ENCODE measurements around the gene TOGARAM2. TPM values are rescaled to one million over a fixed set of nuclear protein-coding genes. Genes with fewer than 3 reads are reported as not detected.

TOGARAM2 gene
- total RNA-seq, 1 experiment from 2014 or later = 0.76 TPM

- CTCF ChIA-PET = interaction anchor here (0.6 to 1.4 kb wide), 9 partner anchors 15 to 1157 kb away, joined by 3 to 5 read pairs (median 3); no protein-coding TSS in a partner anchor
- POLR2A ChIA-PET = no interaction called here
- no peaks in the 10 kb centered on the region for H3K79me2 ChIP-seq (ENCODE audit: insufficient read depth, low read length)
- H3K4me3 ChIP-seq (replicated peaks in 1 of 2; ENCODE audit: low read depth in 1 of 2, low read length in 2 of 2) = no peak overlapping the region
- no peak overlapping the region for H3K27ac ChIP-seq (ENCODE audit: low read depth, low read length)
- peaks cover 3 to 10% of the 10 kb centered on the region in 2 experiments; a peak in 2 of 4 replicates for H3K4me1 ChIP-seq (ENCODE audit: control insufficient read depth in 1 of 2, insufficient read depth in 2 of 2, low read length in 2 of 2)
- intact Hi-C loops (cut with micrococcal nuclease) = loop anchor here (1.0 to 10.0 kb wide), 8 partner anchors 238 to 1156 kb away; no protein-coding TSS in a partner anchor
- H3K9ac ChIP-seq (ENCODE audit: low read length) = no peak overlapping the region
- TF ChIP-seq JUND (IDR thresholded peaks at IDR 0.05) (no peak), RAD21 (IDR thresholded peaks at IDR 0.05; ENCODE audit: low read depth) (peak; percentile 97)
- TF ChIP-seq, protein P1, sequence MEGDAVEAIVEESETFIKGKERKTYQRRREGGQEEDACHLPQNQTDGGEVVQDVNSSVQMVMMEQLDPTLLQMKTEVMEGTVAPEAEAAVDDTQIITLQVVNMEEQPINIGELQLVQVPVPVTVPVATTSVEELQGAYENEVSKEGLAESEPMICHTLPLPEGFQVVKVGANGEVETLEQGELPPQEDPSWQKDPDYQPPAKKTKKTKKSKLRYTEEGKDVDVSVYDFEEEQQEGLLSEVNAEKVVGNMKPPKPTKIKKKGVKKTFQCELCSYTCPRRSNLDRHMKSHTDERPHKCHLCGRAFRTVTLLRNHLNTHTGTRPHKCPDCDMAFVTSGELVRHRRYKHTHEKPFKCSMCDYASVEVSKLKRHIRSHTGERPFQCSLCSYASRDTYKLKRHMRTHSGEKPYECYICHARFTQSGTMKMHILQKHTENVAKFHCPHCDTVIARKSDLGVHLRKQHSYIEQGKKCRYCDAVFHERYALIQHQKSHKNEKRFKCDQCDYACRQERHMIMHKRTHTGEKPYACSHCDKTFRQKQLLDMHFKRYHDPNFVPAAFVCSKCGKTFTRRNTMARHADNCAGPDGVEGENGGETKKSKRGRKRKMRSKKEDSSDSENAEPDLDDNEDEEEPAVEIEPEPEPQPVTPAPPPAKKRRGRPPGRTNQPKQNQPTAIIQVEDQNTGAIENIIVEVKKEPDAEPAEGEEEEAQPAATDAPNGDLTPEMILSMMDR (IDR thresholded peaks at IDR 0.05 in 2 of 3, conservative IDR thresholded peaks at IDR 0.05 in 1 of 3; ENCODE audit: borderline replicate concordance in 1 of 3, insufficient read depth in 1 of 3, low read depth in 2 of 3, low read length in 2 of 3) = peak; percentile 45 to 87 (median 69)
- no peaks in the 10 kb centered on the region for H3K27me3 ChIP-seq (ENCODE audit: insufficient read depth, low read length)
- peak overlapping the region; percentile 14; the same call in 1 of the 2 replicates for H3K4me2 ChIP-seq (ENCODE audit: low read length)
- no peaks in the 10 kb centered on the region for H3K9me2 ChIP-seq (ENCODE audit: insufficient read depth)
- DNase-seq (ENCODE audit: low read depth, low spot score) (peak; percentile 37), ATAC-seq (peak; percentile 78)
- RAD21 ChIA-PET (ENCODE audit: low non-redundant PET in 1 of 2, low total read pairs in 2 of 2, uncharacterized antibody in 2 of 2, unreplicated experiment in 2 of 2) = no interaction called here
- H2AFZ ChIP-seq (ENCODE audit: low read depth, low read length, poor library complexity, severe bottlenecking) = no peak overlapping the region
- H3K9me3 ChIP-seq (ENCODE audit: control insufficient read depth in 1 of 2, insufficient read depth in 1 of 2, low read depth in 1 of 2, low read length in 2 of 2) = no peaks in the 10 kb centered on the region
- BruUV-seq (replicated peaks) = no TSS peak
- no peaks in the 10 kb centered on the region for H4K20me1 ChIP-seq (ENCODE audit: insufficient read depth)
- H3K36me3 ChIP-seq (ENCODE audit: control insufficient read depth in 1 of 2, insufficient read depth in 2 of 2, low read length in 2 of 2) = no peaks in the 10 kb centered on the region
Measured at GRCh38 chr2:28958689-28959088, 22.4 kb upstream of the TOGARAM2 start.

GRCh38 chr2:28960401-28960800 is 20.7 kb upstream of the TOGARAM2 start:
- Histone ChIP-seq H3K4me3 (replicated peaks in 1 of 2; ENCODE audit: low read depth in 1 of 2, low read length in 2 of 2) (no peak overlapping the region), H3K4me1 (ENCODE audit: control insufficient read depth in 1 of 2, insufficient read depth in 2 of 2, low read length in 2 of 2) (peaks cover 3 to 10% of the 10 kb centered on the region in 2 experiments; a peak in 2 of 4 replicates), H3K9ac (ENCODE audit: low read length) (no peak overlapping the region), H3K36me3 (ENCODE audit: control insufficient read depth in 1 of 2, insufficient read depth in 2 of 2, low read length in 2 of 2) (no peaks in the 10 kb centered on the region), H3K27ac (ENCODE audit: low read depth, low read length) (no peak overlapping the region), H2AFZ (ENCODE audit: low read depth, low read length, poor library complexity, severe bottlenecking) (no peak overlapping the region), H3K9me3 (ENCODE audit: control insufficient read depth in 1 of 2, insufficient read depth in 1 of 2, low read depth in 1 of 2, low read length in 2 of 2) (no peaks in the 10 kb centered on the region), H3K79me2 (ENCODE audit: insufficient read depth, low read length) (no peaks in the 10 kb centered on the region), H4K20me1 (ENCODE audit: insufficient read depth) (no peaks in the 10 kb centered on the region), H3K4me2 (ENCODE audit: low read length) (no peak overlapping the region), H3K27me3 (ENCODE audit: insufficient read depth, low read length) (no peaks in the 10 kb centered on the region), H3K9me2 (ENCODE audit: insufficient read depth) (no peaks in the 10 kb centered on the region)
- POLR2A ChIA-PET = no interaction called here
- BruUV-seq (replicated peaks) = no TSS peak
- intact Hi-C loops (cut with micrococcal nuclease) = no loop called here
- CTCF ChIA-PET = no interaction called here
- RAD21 ChIA-PET (ENCODE audit: low non-redundant PET in 1 of 2, low total read pairs in 2 of 2, uncharacterized antibody in 2 of 2, unreplicated experiment in 2 of 2) = no interaction called here
- TF ChIP-seq ELF1 (IDR thresholded peaks at IDR 0.05; ENCODE audit: borderline replicate concordance, low read depth) (no peak), SP1 (IDR thresholded peaks at IDR 0.05; ENCODE audit: low read depth) (no peak), ZFX (IDR thresholded peaks at IDR 0.05) (no peak), EGR1 (IDR thresholded peaks at IDR 0.05; ENCODE audit: low read depth) (no peak)
- TF ChIP-seq, protein P2, sequence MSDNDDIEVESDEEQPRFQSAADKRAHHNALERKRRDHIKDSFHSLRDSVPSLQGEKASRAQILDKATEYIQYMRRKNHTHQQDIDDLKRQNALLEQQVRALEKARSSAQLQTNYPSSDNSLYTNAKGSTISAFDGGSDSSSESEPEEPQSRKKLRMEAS (IDR thresholded peaks at IDR 0.05) = no peak
- TF ChIP-seq, protein P1 (IDR thresholded peaks at IDR 0.05 in 2 of 3, conservative IDR thresholded peaks at IDR 0.05 in 1 of 3; ENCODE audit: borderline replicate concordance in 1 of 3, insufficient read depth in 1 of 3, low read depth in 2 of 3, low read length in 2 of 3) = no peak
- no peak for ATAC-seq
- DNase-seq (ENCODE audit: low read depth, low spot score) = no peak
